Astrocyte (in vitro differentiated cells and primary cell): ENCODE measurements around the gene ABLIM2.

ENCODE experiments used
- CTCF ChIP-seq: IDR thresholded peaks from 2 replicates; pipeline ENCODE4 v1.5.1; 2011; ENCODE audit warnings: low read depth, mild to moderate bottlenecking, inconsistent platforms, low read length, moderate library complexity; ENCODE audit not compliant: insufficient read depth
- EZH2 ChIP-seq: IDR thresholded peaks from 2 replicates; pipeline ENCODE4 v1.6.1; 2012; ENCODE audit warnings: mild to moderate bottlenecking, low read length, inconsistent platforms; ENCODE audit not compliant: insufficient read depth

DNA sequence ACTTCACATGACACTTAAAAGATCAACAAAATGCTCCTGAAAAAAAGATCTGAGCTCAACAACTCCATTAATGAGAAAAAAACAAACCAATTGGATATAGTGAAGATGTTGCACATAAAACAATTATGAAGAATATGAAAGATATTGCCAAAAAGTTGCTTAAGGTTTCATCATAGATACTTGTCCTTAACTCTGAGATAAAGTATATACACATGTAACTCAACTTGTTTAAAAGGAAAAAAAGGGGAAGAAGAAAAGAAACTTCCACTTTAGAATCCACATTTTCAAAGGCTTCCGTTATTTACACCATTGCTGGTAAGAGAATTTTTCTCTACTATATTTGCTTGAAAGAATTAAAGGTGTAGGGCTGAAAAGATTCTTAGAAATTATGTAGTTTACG is 221.6 kb downstream of the ABLIM2 start:
- TF ChIP-seq EZH2 (no peak), CTCF (no peak)
